Thyroid gland (tissue), 4 donors: ENCODE measurements around the gene CUEDC1.

Experiments
- POLR2A ChIP-seq, 2 donors: fragments of 450-650 bp; IDR thresholded peaks; one replicate each; pipeline ENCODE4 v1.6.1; 2017; ENCODE audit warnings: antibody characterized with exemption in 2 of 2, mild to moderate bottlenecking in 2 of 2, moderate library complexity in 1 of 2
- TF ChIP-seq, protein P1 (sequence below), 6 experiments: fragments of 200-600 bp in 3 of 6; fragments of 450-650 bp in 3 of 6; sonication (generic) in 3 of 6; IDR thresholded peaks; one replicate each; pipeline ENCODE4 v1.5.1; 2016 to 2019; ENCODE audit warnings: antibody characterized with exemption in 6 of 6, mild to moderate bottlenecking in 2 of 6, inconsistent platforms in 1 of 6, moderate library complexity in 1 of 6

DNA sequence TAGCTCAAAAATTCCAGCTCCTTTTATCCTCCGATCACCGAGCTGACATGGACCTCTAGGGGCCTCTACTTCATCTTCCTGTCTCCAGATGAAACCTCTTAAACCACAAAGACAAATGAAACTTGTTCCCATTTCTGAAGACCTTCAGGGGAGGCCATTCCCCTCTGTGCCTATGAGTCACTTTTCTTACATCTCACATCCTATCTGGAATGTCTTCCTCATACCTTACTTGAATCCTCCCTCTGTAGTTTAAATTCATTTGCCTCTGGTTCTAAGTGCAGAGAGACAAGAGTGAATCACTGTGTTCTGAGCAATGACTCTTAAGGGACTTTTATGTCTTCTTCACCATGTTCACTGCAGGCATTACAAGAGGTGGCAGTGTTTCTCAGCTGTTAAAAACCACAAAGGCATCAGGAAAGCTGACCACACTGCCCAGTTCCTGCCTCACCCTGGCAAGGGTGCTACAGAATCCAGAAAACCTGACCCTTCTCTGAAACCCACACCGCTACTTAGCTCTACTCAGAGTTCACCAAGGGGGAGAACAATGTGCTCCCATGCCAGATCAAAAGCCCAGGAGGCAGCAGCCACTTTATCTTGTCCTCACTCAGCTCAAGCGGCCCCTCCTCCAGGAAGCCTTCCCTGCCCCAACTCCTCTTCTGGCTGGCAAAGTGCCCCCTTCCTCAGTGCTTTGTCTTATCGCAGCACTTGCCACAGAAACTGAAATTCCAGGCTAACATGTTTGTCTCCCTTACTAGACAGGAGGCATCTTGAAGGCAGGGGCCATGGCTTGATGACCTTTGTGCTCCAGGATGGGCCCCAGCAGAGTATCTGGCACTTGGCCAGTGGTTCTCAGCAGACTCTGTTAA lies 6.4 kb downstream of the CUEDC1 start:
- TF ChIP-seq, protein P1, sequence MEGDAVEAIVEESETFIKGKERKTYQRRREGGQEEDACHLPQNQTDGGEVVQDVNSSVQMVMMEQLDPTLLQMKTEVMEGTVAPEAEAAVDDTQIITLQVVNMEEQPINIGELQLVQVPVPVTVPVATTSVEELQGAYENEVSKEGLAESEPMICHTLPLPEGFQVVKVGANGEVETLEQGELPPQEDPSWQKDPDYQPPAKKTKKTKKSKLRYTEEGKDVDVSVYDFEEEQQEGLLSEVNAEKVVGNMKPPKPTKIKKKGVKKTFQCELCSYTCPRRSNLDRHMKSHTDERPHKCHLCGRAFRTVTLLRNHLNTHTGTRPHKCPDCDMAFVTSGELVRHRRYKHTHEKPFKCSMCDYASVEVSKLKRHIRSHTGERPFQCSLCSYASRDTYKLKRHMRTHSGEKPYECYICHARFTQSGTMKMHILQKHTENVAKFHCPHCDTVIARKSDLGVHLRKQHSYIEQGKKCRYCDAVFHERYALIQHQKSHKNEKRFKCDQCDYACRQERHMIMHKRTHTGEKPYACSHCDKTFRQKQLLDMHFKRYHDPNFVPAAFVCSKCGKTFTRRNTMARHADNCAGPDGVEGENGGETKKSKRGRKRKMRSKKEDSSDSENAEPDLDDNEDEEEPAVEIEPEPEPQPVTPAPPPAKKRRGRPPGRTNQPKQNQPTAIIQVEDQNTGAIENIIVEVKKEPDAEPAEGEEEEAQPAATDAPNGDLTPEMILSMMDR (IDR thresholded peaks at IDR 0.05), result no peak
- TF ChIP-seq POLR2A (IDR thresholded peaks at IDR 0.05), result no peak
